Psoas muscle (tissue), 8 donors: ENCODE data around the gene TROAP. TPM values are rescaled to one million over a fixed set of nuclear protein-coding genes. Genes with fewer than 3 reads are reported as not detected.

Experiments used
- ATAC-seq, 4 donors: fragments of 200-7000 bp; cut with Tn5 transposase; one replicate each; pipeline ENCODE4 v1.9.1; 2020; ENCODE audit warnings: moderate library complexity in 3 of 4, mild to moderate bottlenecking in 2 of 4
- DNase-seq, 2 donors: peaks; one replicate each; pipeline ENCODE4 v3.0.0-alpha.2; 2020
- H3K27ac ChIP-seq: fragments of 200-600 bp; one replicate; pipeline ENCODE4 v1.8.0; 2022
- H3K27me3 ChIP-seq, 3 donors: fragments of 200-600 bp in 1 of 3; one replicate each; pipeline versions ENCODE4 v1.6.1 to v1.8.0; 2013 to 2022; ENCODE audit warnings: low read length in 2 of 3, mild to moderate bottlenecking in 2 of 3, moderate library complexity in 1 of 3; ENCODE audit not compliant: insufficient read depth in 3 of 3
- H3K36me3 ChIP-seq, 2 donors: fragments of 200-600 bp in 1 of 2; one replicate each; pipeline versions ENCODE4 v1.6.1 to v1.8.0; 2013 to 2022; ENCODE audit warnings: low read depth in 1 of 2, mild to moderate bottlenecking in 1 of 2, moderate library complexity in 1 of 2; ENCODE audit not compliant: insufficient read depth in 1 of 2
- H3K4me1 ChIP-seq: fragments of 200-600 bp; one replicate; pipeline ENCODE4 v1.8.0; 2022
- H3K4me3 ChIP-seq: fragments of 200-600 bp; one replicate; pipeline ENCODE4 v1.8.0; 2022; ENCODE audit warnings: mild to moderate bottlenecking
- H3K9me3 ChIP-seq: fragments of 200-600 bp; one replicate; pipeline ENCODE4 v1.8.0; 2022
- CTCF ChIP-seq: fragments of 200-600 bp; IDR thresholded peaks from one replicate; pipeline ENCODE4 v1.8.0; 2022; ENCODE audit warnings: antibody characterized with exemption
- WGBS, 3 donors: extraction: QIAGEN DNeasy Blood & Tissue Kit; methylation state at CpG; one replicate each; pipeline versions ENCODE4 v1.1.6 to v1.1.7; 2013; 5-methylcytosine and 5-hydroxymethylcytosine counted together
- intact Hi-C, 2 donors: fragments of 100-400 bp; cut with DNase I; formaldehyde crosslinking; loops; one replicate each; pipeline versions ENCODE4 v1.11.0 to v1.14.2; 2022
- polyA plus RNA-seq, 3 donors: library from polyadenylated mRNA; stranded (reverse); fragments of 200-250 nt; gene quantifications; one replicate each; pipeline ENCODE4 v1.2.3, GENCODE V29; 2013
- total RNA-seq, 4 donors: library from RNA; stranded (reverse); fragmentation: NEBNext Ultra II Directional in 2 of 4; extraction: Animal tissue kit (Norgen Biotek cat#: 25700) in 2 of 4; gene quantifications; one replicate each; pipeline versions ENCODE4 v1.2.1 to v1.2.4, GENCODE V29; 2021 to 2023
- donor health status: healthy with polysubstance abuse.
- donor health status: DM: no; HTN: no; CAD: no; lungs with moderate emphysema.
- donor health status: Bipolar disorder and iron deficiency.
- donor health status: healthy.
- donor health status: DM: yes; HTN: yes; CAD: no.
- donor health status: DM: no; HTN: no; CAD: no.
- donor health status: DM: no; HTN: no; CAD: no.
- donor health status: DM: yes; HTN: yes; CAD: no.

The TROAP gene
- total and polyA plus RNA-seq, 7 donors = 0.07 to 0.48 (median 0.36) TPM; not detected in 2

GRCh38 chr12:49349266-49349665 is 26.2 kb downstream of the TROAP start:
- intact Hi-C loops = no loop called here
- Histone ChIP-seq H3K4me3 (no peak overlapping the region), H3K9me3 (no peaks in the 10 kb centered on the region), H3K4me1 (peaks cover 27% of the 10 kb centered on the region), H3K27ac (no peak overlapping the region), H3K36me3 (no peaks in the 10 kb centered on the region), H3K27me3 (peaks cover 0 to 82% (median 20%) of the 10 kb centered on the region in 3 donors)
- TF ChIP-seq CTCF = no peak
- DNase-seq = no peak
- 93 to 98% (median 94%) methylated on average over 11 of the region's 11 CpGs for WGBS, 3 donors
- no peak for ATAC-seq

GRCh38 chr12:49352351-49352750 is 29.3 kb downstream of the TROAP start:
- TF ChIP-seq CTCF = no peak
- no peak overlapping the region for H3K27ac ChIP-seq
- DNase-seq = no peak
- 54 to 81% (median 68%) methylated on average over 2 of the region's 2 CpGs for WGBS, 3 donors
- H3K36me3 ChIP-seq = no peaks in the 10 kb centered on the region
- H3K4me1 ChIP-seq = peaks cover 7% of the 10 kb centered on the region
- peaks cover 0 to 51% (median 11%) of the 10 kb centered on the region in 3 donors for H3K27me3 ChIP-seq
- no peaks in the 10 kb centered on the region for H3K9me3 ChIP-seq
- ATAC-seq = no peak
- H3K4me3 ChIP-seq = no peak overlapping the region
- intact Hi-C loops = no loop called here

- Histone ChIP-seq H3K9me3 (no peaks in the 10 kb centered on the region), H3K27me3 (peaks cover 0 to 16% (median 0%) of the 10 kb centered on the region in 3 donors), H3K4me3 (no peak overlapping the region), H3K27ac (no peak overlapping the region), H3K36me3 (no peaks in the 10 kb centered on the region), H3K4me1 (peaks cover 4% of the 10 kb centered on the region)
- 94 to 96% (median 96%) methylated on average over 10 of the region's 10 CpGs for WGBS, 3 donors
- no peak for TF ChIP-seq CTCF
- no peak for ATAC-seq
- intact Hi-C loops = loop anchor here in 1 of 2 donors (5.0 kb wide), 1 partner anchor 226 kb away; no protein-coding TSS in a partner anchor
- no peak for DNase-seq
These were observed 32.9 kb downstream of the TROAP start for GRCh38 chr12:49355913-49356312.

- ATAC-seq (no peak), DNase-seq (no peak)
- Histone ChIP-seq H3K36me3 (no peaks in the 10 kb centered on the region), H3K4me1 (peaks cover 4% of the 10 kb centered on the region), H3K4me3 (no peak overlapping the region), H3K27me3 (peaks cover 0 to 4% (median 0%) of the 10 kb centered on the region in 3 donors), H3K27ac (no peak overlapping the region), H3K9me3 (no peaks in the 10 kb centered on the region)
- peak; percentile 34 for TF ChIP-seq CTCF
- 12 to 14% (median 14%) methylated on average over 3 of the region's 3 CpGs for WGBS, 3 donors
- intact Hi-C loops = loop anchor here in 1 of 2 donors (5.0 kb wide), 1 partner anchor 225 kb away; no protein-coding TSS in a partner anchor
These were observed 34.1 kb downstream of the TROAP start for GRCh38 chr12:49357103-49357678.
